Endothelial cell of umbilical vein (primary cell): ENCODE measurements around the gene CCT5. TPM values are rescaled to one million over a fixed set of nuclear protein-coding genes. Genes with fewer than 3 reads are reported as not detected.
"Not testable (repeated sequence)": the region's sequence is repeated elsewhere in the genome, so short reads cannot be mapped to it uniquely, and the experiment has no call there.

ENCODE experiments used
- BruUV-seq: library from RNA; stranded (reverse); fragments of 400-500 nt; replicated peaks from 2 replicates; lab custom pipeline; 2021; lab: Mats Ljungman, UMichigan
- CTCF ChIA-PET: fragments of 300-600, 350-600 bp; sonication (Branson Sonifier 250); formaldehyde crosslinking; loops from one replicate; lab custom pipeline; 2021; ENCODE audit warnings: antibody characterized with exemption, inconsistent platforms; lab: Charles Lee
- POLR2A ChIA-PET: fragments of 300-600, 350-600 bp; sonication (Branson Sonifier 250); formaldehyde crosslinking; loops from one replicate; lab custom pipeline; 2021; ENCODE audit warnings: antibody characterized with exemption, inconsistent platforms; lab: Charles Lee
- DNase-seq: peaks from one replicate; pipeline ENCODE4 v3.0.0-alpha.2; 2011; ENCODE audit warnings: low read depth, low spot score
- FAIRE-seq: peaks from 2 replicates; lab custom pipeline; 2011; peaks lifted over from hg19 to GRCh38; lab: Jason Lieb, UNC
- H2AFZ ChIP-seq: 2 replicates; pipeline ENCODE4 v1.6.0; 2012; ENCODE audit warnings: low read depth, low read length, control low read depth, inconsistent platforms
- H3K27ac ChIP-seq: 2 replicates; pipeline ENCODE4 v1.5.1; 2011; ENCODE audit warnings: low read depth, mild to moderate bottlenecking, control low read depth, low read length, moderate library complexity; ENCODE audit not compliant: insufficient read depth
- H3K27me3 ChIP-seq, 2 experiments: 2 replicates each; pipeline versions ENCODE4 v1.6.0 to v1.6.1; 2011; ENCODE audit warnings: low read length in 2 of 2, mixed read lengths in 1 of 2; ENCODE audit not compliant: control insufficient read depth in 2 of 2, insufficient read depth in 2 of 2
- H3K36me3 ChIP-seq, 2 experiments: 2 replicates in 1 of 2; 3 replicates in 1 of 2; pipeline ENCODE4 v1.5.1; 2011; ENCODE audit warnings: low read length in 2 of 2, mild to moderate bottlenecking in 1 of 2, moderate library complexity in 1 of 2; ENCODE audit not compliant: control insufficient read depth in 2 of 2, insufficient read depth in 2 of 2; ENCODE audit errors: extremely low read depth in 1 of 2
- H3K4me1 ChIP-seq: 3 replicates; pipeline ENCODE4 v1.5.1; 2011; ENCODE audit warnings: mild to moderate bottlenecking, low read length; ENCODE audit not compliant: control insufficient read depth, insufficient read depth; ENCODE audit errors: extremely low read depth
- H3K4me2 ChIP-seq: 2 replicates; pipeline ENCODE4 v1.6.1; 2011; ENCODE audit warnings: low read length, control low read depth, mixed read lengths; ENCODE audit not compliant: insufficient read depth
- H3K4me3 ChIP-seq, 3 experiments: fragments of 200-600 bp in 1 of 3; sonication (generic), shearing (Covaris generic) in 1 of 3; replicated peaks in 1 of 3; 2 replicates each; pipeline ENCODE4 v1.5.1; 2011 to 2016; ENCODE audit warnings: control low read depth in 3 of 3, low read length in 3 of 3, mild to moderate bottlenecking in 2 of 3, inconsistent platforms in 1 of 3, low read depth in 1 of 3, moderate library complexity in 1 of 3; ENCODE audit not compliant: insufficient read depth in 1 of 3
- H3K79me2 ChIP-seq: 2 replicates; pipeline ENCODE4 v1.6.0; 2012; ENCODE audit warnings: low read length, inconsistent platforms; ENCODE audit not compliant: control insufficient read depth, insufficient read depth
- H3K9ac ChIP-seq: replicated peaks from 2 replicates; pipeline ENCODE3; 2011; ENCODE audit warnings: low read length, control low read depth; ENCODE audit not compliant: insufficient read depth; ENCODE audit errors: extremely low read depth
- H3K9me1 ChIP-seq: replicated peaks from 3 replicates; pipeline ENCODE4 v1.6.0; 2011; ENCODE audit warnings: mild to moderate bottlenecking, low read length; ENCODE audit not compliant: control insufficient read depth, insufficient read depth; ENCODE audit errors: extremely low read depth
- H3K9me3 ChIP-seq: replicated peaks from 2 replicates; pipeline ENCODE4 v1.5.1; 2012; ENCODE audit warnings: low read length, inconsistent platforms; ENCODE audit not compliant: control insufficient read depth, insufficient read depth
- H4K20me1 ChIP-seq: replicated peaks from 2 replicates; pipeline ENCODE3; 2011; ENCODE audit warnings: mild to moderate bottlenecking, low read length; ENCODE audit not compliant: control insufficient read depth, insufficient read depth; ENCODE audit errors: extremely low read depth
- MYC ChIP-seq: IDR thresholded peaks from one replicate; pipeline ENCODE4 v1.6.1; 2011; ENCODE audit warnings: mild to moderate bottlenecking, low read depth, low read length
- POLR2A ChIP-seq: IDR thresholded peaks from 2 replicates; pipeline ENCODE4 v1.6.1; 2012; ENCODE audit warnings: low read depth, mild to moderate bottlenecking, control low read depth, low read length
- dilution Hi-C: fragments of 300-500 bp; cut with MboI; formaldehyde crosslinking; loops from one replicate; pipeline ENCODE4 v1.15.0; 2019; ENCODE audit warnings: low sequenced_read_pairs; ENCODE audit not compliant: extremely low pct_ligation_motif_present
- intact Hi-C: fragments of 100-400 bp; cut with micrococcal nuclease; formaldehyde crosslinking; loops from one replicate; pipeline ENCODE4 v1.10.0; 2022
- polyA plus RNA-seq, 4 experiments: library from polyadenylated mRNA; depleted of rRNA in 3 of 4; stranded (reverse) in 3 of 4; unstranded in 1 of 4; fragments of >200 nt; gene quantifications; 2 replicates each; pipeline versions ENCODE4 v1.2.1 to v1.2.3, GENCODE V29; 2011 to 2012; ENCODE audit warnings: missing spikeins in 1 of 4
- total RNA-seq: library from RNA; stranded (reverse); gene quantifications from 2 replicates; pipeline ENCODE4 v1.2.3, GENCODE V29; 2021

The CCT5 gene
- total and polyA plus RNA-seq, 2 donors (not counting 3 experiments of a cell fraction or from before 2014, with no cell fraction given): 323 to 386 TPM

DNA sequence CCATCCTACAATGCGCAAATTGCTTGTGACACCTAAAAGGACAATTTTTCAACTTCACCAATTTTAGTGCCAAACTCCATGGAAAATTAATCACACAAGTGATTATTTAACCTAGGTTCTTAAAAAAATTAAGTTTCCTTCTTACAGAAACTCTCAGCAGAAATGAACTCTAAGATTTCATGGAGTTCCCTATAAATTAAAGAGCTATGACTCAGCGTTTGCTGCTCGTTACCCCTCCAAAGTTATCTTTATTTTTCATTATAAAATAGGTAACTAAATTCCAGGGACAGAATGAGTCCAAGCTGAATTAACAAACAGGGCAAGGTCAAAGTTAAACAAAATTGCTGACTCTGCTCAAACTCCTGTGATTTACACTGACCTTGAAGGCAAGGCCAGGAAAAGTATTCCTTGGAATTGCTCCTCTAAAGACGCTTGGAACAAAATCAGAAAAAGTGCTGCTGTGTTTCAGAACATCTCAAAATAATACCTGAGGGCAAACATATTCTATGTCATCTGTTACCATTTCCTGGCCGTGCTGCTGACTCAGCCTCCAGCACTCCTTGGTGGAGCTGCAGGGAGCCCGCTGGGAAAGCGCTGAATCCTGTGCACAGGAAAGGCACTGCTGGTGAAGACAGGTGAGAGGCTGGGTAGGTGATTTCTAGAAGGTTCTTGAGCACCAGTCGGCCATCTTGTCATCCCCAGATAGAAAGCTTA, 60.1 kb downstream of the CCT5 start:
- Histone ChIP-seq H3K27ac (no peak overlapping the region), H3K4me3 (no peak overlapping the region), H3K9ac (no peak overlapping the region), H3K9me3 (no peaks in the 10 kb centered on the region), H2AFZ (no peak overlapping the region), H3K36me3 (no peaks in the 10 kb centered on the region), H3K79me2 (no peaks in the 10 kb centered on the region), H3K4me1 (peaks cover 2% of the 10 kb centered on the region), H4K20me1 (no peaks in the 10 kb centered on the region), H3K4me2 (no peak overlapping the region), H3K27me3 (no peaks in the 10 kb centered on the region), H3K9me1 (no peaks in the 10 kb centered on the region)
- FAIRE-seq (peak; percentile 28), DNase-seq (no peak)
- CTCF ChIA-PET: interaction anchor here (1.1 to 1.3 kb wide), 5 partner anchors 9 to 26 kb away, joined by 3 to 4 read pairs (median 4); no protein-coding TSS in a partner anchor
- BruUV-seq: no TSS peak
- TF ChIP-seq MYC (no peak), POLR2A (no peak)
- dilution Hi-C loops (no loop called here), intact Hi-C loops (no loop called here)
- POLR2A ChIA-PET: no interaction called here

DNA sequence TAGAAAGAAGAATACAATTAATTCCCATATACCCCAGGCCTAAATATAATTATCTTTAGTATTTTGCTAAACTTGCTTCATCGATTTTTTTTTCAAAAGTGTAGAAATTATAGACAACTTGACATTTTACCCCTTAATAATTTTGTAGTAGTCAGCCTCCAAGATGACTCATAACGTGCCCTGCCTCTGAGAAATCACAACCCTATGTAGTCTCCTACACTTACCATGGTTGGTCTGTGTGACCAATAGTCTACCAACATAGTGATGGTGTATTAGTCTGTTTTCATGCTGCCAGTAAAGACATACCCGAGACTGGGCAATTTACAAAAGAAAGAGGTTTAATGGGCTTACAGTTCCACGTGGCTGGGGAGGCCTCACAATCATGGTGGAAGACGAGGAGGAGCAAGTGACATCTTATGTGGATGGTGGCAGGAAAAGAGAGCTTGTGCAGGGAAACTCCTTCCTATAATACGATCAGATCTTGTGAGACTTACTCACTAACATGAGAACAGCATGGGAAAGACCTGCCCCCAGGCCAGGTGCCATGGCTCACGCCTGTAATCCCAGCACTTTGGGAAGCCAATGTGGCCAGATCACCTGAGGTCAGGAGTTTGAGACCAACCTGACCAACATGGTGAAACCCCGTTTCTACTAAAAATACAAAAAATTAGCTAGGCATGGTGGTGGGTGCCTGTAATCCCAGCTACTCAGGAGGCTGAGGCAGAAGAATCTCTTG, 60.9 kb downstream of the CCT5 start:
- CTCF ChIA-PET: interaction anchor here (1.1 to 1.3 kb wide), 5 partner anchors 8 to 27 kb away, joined by 3 to 4 read pairs (median 4); no protein-coding TSS in a partner anchor
- H3K9ac ChIP-seq, H3K9me1 ChIP-seq, H4K20me1 ChIP-seq, H3K4me2 ChIP-seq, H2AFZ ChIP-seq, H3K36me3 ChIP-seq, H3K79me2 ChIP-seq, FAIRE-seq, intact Hi-C loops, H3K9me3 ChIP-seq, POLR2A ChIA-PET, H3K4me3 ChIP-seq, H3K4me1 ChIP-seq, BruUV-seq, H3K27me3 ChIP-seq, DNase-seq, H3K27ac ChIP-seq, dilution Hi-C loops: not testable (repeated sequence)
